ENCODE measurements around the gene EML3.
"Not testable (repeated sequence)": the region's sequence is repeated elsewhere in the genome, so short reads cannot be mapped to it uniquely, and the experiment has no call there.

EML3 gene

DNA sequence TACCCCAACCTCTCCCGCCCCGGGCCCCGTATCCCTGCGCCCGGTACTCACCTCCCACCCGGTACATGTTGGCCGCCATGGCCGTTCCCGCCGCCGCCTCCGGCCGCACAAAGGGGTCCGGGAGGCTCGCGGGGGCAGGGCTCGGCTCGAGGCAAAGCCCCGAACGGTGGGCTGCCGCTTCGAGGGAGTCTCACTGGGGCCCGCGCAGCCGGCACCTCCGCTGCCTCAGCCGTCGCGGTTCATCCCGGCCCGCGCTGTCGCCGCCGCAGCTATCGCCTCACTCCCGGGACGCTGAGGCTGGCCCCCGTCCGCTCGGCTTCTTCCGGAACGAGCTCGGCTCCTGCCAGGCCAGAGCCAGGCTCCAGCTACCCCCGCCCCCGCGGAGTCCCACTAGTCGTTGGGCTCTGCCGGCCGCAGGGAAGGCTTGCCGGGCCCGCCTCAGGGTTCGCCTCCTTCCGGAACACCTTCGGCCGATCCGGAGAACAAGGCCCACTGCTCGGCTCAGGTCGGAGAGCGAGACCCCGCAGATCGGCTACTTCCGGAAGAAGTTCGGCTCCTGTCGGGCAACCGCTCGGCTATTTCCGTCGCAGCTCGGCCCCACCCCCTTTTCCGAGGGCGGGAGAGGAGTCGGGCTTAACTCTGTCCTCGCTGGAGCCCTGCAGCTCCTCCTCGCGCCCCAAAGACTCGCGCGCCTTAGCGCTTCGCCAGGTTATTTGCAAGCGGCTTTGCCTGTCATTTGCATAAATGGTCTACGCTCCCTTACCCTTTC lies 11.0 kb downstream of the EML3 start, which contains the start of gene MTA2:
MTA2 (minus strand) TSS at position 494 of the 769 bp plus-strand sequence; CDS start at position 79, 415 bp downstream.
- Histone ChIP-seq H3K27ac (peak within 1 kb of the TSS; percentile 90 to 100 (median 98)), H3K4me3 (peak within 1 kb of the TSS; percentile 73 to 99 (median 92))

DNA sequence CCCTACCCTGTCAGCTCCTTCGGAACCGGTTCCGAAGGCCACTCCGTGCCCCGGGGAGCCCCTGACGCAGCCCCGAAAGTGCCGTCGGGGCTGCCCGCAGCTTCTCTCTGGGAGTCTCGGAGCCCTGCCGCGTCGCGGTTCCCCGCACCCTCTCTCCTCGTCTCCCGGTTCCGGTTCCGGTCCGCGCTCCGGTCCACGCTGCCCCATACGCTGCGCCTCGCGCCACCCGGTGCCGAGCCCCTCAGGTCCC lies 11.5 kb downstream of the EML3 start:
- Histone ChIP-seq H3K27ac (peak overlapping the region; percentile 90 to 100 (median 98)), H3K4me3 (peak overlapping the region; percentile 73 to 99 (median 92))

DNA sequence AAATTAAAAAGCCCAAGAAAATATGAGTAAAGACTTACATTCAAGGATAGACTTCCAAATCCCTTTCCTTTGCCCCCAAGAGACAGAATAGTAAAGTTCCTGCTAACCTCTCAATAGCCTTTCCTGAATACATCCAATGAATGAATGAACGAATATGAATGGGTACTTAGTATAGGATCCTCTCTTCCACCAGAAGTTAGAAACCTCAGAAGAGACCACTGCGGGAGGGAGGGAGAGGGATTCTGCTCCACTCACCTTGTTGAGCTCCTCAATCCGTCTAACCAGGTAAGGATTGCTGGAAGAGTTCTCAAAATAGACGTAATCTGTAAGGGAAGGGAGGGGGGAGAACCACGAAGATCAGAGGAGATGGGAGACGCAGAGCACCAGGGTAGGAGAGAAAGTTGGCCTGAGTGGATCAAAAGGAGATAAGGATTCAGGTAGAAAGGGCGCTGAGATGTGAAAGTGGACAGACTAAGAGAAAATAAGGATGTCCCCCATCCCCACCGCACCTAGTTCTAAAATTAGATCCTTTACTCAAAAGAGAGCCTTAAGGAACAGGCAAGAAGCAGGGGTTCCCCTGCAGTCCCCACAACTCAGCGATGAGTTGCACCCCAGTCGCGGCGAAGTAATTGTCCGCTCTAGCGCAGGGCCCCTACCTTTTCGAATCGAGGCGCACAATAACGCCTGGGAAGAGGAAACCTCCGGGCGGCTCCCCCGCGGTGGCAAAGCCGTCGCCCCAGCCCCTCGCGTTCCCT lies 12.0 kb downstream of the EML3 start:
- Histone ChIP-seq H3K4me3 (peak overlapping the region; percentile 73 to 99 (median 92)), H3K27ac (peak overlapping the region; percentile 90 to 100 (median 98))

DNA sequence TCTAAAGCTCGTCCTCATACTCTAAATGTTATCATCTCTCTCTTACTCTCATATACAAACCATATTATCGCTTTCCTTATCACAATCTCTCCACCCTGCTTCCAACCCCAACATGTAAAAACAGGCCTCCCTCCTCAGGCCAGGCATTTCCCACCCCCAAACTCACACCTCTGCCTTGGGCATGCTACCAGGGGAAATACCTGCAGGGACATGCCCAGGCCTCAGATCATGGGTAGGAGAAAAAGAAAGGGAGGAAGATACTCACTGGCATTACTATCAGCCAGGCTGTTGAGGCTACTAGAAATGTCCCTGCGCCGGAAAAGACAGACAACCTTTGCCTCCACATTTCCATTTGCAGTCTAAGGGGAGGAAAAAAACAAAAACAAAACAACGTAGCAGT lies 12.7 kb downstream of the EML3 start:
- H3K4me3 ChIP-seq = peak overlapping the region; percentile 73 to 99 (median 92)
- H3K27ac ChIP-seq = peak overlapping the region in 19 of 21 experiments; percentile 27 to 100 (median 98)

DNA sequence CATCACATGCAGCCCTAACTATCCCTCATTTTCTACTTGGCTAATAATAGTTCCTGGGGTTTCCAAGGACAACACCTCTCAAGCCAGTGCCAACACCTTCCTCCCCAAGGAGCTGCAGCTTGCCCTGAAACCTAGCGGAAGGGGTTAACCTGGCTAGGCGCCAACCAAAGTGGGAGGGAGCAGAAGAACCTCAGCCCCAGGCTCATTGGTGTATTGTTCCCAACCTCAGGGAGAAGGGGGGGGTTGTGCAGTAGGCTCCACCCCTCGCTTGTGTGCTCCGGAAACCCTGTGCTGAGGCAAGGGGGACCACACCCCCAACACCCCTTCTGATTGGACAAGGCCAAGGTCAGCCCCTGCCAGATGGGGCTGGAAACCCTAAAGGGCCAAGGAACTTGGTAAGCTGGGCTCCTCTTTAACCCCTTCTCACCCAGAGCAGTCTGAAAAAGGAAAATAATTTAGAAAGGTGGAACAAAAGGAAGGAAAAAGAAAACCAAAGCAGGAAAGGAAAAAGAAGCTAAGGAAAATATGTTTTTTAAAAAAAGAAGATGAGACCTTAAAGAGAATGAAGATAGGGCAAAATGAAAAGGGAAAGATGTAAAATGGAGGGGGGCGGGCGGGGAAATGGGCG lies 13.4 kb downstream of the EML3 start:
- Histone ChIP-seq H3K27ac (peak overlapping the region in 18 of 21 experiments; percentile 27 to 100 (median 98)), H3K4me3 (peak overlapping the region in 6 of 7 experiments; percentile 73 to 95 (median 90))

DNA sequence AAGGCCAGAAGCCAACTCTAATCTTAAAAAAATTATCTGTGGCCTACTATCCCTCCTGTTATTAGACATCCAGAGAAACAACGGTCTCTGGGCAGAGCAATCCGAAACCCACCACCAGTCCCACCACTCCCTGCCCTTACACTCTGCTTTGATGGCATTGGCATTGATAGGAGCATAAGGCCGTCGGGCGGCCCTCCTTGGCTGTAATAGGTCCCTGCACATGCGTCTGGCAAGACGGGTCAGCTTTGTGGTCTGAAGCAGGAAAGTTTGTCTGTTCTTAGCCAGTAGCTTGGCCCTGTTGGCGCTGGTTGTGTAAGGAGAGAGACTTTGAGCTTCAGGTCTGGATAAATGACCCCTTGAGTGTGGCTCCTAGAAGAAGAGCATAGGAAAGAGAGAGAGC lies 17.5 kb downstream of the EML3 start:
- peak overlapping the region in 1 of 21 experiments; percentile 9 for H3K27ac ChIP-seq
- no peak overlapping the region for H3K4me3 ChIP-seq

DNA sequence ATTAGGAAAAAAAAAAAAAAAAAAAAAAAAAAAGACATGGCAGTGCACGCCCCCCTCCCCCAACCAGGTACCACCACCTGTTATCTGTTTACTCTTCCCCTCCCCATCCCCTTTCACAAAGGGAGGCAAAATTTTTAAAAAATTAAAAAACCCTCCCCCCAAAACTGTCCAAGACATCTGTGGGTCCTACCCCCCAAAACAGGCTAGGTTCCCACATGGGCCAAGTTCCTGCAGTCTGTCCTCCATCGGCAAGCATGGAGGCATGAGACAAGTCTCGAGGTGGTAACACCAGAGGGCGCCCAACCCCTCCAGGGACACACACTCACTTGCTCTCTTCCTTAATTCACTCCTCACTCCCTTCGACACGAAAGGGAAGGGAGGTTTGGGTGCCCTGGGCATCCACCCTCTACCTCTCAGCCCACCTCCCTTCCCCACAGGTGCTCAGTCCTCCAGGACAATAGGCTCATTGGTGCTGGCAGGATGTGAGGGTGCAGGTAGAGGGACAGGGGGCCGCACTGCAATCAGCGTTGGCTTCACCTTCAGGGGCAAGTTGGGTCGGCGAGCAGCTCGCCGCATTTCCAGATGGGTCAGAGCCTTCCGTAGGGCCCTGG lies 19.0 kb downstream of the EML3 start:
- peak overlapping the region in 4 of 21 experiments; percentile 5 to 96 (median 68) for H3K27ac ChIP-seq

DNA sequence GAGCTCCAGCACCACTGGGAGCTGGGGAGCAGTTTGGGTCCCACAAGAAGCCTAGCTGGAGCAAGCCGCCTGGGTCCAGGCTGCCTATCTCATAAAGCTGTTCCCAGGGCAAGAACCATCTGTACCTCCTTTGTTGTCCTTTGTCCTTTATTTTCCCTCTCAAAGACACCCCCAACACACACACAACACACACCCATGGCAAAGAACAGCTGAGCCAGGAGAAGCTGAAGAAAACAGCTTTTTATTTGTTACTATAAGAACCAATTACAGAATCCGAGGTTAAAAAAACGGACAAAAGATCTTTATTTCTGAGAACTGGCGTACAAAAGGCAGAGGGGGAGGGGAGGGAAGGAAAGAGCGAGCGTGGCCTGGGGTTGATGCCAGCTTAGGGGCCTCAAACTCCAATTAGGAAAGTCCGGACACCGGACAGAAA lies 19.6 kb downstream of the EML3 start:
- H3K4me3 ChIP-seq = no peak overlapping the region
- H3K27ac ChIP-seq = peak overlapping the region in 15 of 21 experiments; percentile 32 to 96 (median 89)

More for the DNA sequence above, 19.0 kb downstream of the EML3 start:
- H3K4me3 ChIP-seq = no peak overlapping the region

DNA sequence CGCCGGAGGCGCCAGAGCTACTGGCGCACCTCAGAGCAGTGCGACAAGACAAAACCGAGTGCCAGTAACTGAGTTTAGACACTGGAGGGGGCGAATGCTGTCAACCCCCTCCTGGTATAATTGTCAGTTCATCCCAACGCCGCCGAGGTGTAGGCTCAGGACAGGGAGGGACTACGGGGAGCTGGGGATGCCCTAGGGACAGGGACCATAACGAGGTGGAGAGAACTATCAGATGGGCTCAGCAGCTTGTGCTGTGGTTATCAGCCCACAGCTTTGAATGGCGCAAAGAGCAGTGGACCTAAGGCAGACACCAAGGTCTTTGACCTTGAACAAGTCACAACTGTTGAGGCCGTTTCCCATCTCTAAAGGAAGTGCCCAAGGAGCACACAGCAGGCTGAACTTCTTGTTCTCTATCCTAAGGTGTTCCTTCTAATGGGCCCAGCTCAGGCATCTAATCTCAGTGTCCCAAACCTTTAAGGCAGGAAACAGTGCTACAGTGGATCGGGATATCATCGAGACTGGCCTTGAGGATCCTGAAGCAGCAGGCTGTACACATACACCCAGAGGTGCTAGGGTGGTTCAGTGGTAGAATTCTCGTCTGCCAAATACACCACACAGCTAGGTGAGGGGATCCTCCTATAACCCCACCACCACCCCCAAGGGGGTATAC lies 20.3 kb downstream of the EML3 start:
- peak overlapping the region; percentile 60 to 73 (median 63) for H3K4me3 ChIP-seq
- H3K27ac ChIP-seq = peak overlapping the region; percentile 51 to 96 (median 88)

DNA sequence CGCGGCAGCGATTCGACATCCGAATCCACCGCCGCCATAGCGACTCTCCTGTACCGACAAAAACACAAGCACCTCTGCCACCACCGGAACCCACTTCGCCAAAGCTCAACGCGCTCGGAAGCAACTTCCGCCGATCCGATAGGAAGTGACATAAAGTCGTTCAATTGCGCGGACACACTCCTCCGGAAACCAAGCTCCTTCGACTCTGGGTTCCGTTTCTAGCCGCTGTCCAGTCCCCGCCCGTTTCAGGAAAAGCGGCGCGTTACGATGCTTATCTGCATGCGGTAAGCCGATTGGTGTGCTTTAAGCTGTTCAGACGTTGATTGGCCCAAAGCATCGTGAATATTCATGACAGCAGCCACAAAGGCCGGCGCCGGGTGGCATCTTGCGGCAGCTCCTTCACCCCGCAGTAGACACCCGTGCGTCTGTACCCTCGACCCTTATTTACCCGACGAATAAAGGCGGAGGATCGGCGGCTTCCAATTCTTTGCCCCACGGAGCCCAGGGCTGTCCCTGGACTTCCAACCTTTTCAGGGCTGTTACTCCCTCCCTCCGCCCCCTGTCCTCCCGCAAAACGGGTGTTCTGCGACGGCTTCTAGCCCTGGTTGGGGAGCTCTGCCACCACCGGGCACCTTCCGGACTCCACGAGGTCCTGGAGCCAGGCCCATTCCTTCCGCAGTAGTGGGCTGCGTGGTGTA lies 21.0 kb downstream of the EML3 start, which contains the start of gene TUT1:
TUT1 (minus strand) TSS at position 76 of the 698 bp plus-strand sequence; CDS start at position 38, 38 bp downstream.
- Histone ChIP-seq H3K4me3 (peak within 1 kb of the TSS; percentile 60 to 73 (median 63)), H3K27ac (peak within 1 kb of the TSS; percentile 51 to 96 (median 90))

DNA sequence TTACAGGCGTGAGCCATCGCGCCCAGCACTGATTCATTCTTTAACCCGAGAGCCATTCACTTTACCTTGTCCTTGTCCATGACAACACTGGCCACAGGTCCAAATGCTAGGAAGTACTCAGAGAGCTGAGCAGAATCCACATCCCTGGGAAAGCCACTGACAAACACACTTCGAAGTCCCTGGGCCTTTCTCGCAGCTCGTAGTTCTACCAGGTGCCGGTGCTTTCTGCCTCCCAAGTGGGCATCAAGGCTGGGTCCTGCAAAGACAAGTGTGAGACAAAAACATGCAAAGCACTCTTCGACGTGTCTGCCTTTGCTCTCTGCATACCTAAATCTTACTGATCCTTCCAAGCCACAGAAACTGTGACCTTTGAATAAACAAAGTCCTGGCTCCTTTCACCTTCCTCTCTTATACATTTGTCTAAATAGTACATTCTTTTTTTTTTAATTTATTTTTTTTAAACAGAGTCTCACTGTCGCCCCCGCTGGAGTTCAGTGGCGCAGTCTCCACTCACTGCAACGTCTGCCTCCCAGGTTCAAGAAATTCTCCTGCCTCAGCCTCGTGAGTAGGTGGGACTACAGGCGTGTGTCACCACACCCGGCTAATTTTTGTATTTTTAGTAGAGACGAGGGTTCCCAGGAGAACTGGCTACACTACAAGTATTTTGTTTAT lies 23.5 kb downstream of the EML3 start:
- H3K4me3 ChIP-seq = no peak overlapping the region
- peak overlapping the region in 1 of 21 experiments; percentile 25 for H3K27ac ChIP-seq

DNA sequence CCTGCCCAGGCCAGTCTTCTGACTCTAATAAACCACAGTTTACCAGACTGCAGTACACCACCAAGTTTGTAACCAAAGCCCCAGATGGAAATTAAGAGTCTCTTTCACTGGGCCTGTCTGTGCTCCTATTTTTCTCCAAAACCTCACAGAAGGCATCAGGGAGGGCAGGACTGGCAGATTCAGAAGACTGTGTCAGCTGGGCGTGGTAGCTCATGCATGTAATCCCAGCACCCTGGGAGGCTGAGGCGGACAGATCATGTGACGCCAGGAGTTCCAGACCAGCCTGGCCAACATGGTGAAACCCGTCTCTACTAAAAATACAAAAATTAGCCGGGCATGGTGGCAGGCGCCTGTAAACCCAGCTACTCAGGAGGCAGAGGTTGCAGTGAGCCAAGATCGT lies 27.2 kb downstream of the EML3 start:
- peak overlapping the region in 2 of 21 experiments; percentile 5 to 18 for H3K27ac ChIP-seq
- H3K4me3 ChIP-seq = not testable (repeated sequence)

DNA sequence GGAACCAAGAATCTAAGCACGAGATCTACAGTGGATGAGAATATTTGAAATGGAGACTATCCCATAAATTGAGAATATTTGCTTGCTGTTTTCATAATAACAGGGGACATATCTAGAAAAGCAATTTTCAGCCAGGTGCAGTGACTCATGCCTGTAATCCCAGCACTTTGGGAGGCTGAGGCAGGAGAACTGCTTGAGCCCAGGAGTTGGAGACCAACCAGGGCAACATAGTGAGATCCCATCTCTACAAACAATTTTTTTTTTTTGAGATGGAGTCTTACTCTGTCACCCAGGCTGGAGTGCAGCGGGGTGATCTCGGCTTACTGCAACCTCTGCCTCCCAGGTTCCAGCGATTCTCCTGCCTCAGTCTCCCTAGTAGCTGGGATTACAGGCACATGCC lies 30.8 kb downstream of the EML3 start:
- peak overlapping the region in 1 of 21 experiments; percentile 15 for H3K27ac ChIP-seq
- not testable (repeated sequence) for H3K4me3 ChIP-seq

DNA sequence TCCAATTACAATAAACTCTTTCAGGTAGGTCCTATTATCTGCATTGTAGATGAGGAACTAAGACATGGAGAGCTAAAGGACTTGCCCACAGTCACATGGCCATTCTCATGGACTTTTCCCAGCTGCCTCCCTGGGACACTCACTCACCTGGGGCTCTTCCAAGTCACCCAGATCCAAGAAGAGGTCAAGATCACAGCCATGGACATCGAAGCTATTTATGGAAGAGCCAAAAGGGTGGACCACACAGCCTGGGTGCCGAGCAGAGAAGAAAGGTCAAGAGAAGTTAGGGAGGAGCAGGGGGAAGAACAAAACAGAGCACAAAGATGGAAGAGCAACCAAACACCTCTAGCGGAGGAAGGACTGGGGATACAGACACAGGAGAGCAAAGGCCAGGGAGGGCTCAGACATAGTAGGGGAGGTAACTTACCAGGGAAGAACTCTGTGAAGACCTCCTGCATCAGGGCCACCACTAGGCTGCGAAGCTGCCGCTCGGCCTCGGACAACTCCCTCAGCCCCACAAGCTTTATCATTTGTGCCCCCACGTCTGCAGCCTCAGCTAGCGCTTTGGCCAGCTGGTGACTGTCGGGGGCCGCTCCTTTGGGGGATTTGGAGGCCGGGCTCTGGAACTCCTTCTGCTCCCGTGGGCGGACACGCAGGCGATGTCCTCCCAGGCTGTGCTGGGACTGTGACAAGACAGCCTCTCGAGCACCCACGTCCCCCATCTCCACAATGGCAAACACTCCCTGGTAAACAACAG lies 31.4 kb downstream of the EML3 start:
- H3K4me3 ChIP-seq = no peak overlapping the region
- H3K27ac ChIP-seq = peak overlapping the region in 1 of 21 experiments; percentile 15

DNA sequence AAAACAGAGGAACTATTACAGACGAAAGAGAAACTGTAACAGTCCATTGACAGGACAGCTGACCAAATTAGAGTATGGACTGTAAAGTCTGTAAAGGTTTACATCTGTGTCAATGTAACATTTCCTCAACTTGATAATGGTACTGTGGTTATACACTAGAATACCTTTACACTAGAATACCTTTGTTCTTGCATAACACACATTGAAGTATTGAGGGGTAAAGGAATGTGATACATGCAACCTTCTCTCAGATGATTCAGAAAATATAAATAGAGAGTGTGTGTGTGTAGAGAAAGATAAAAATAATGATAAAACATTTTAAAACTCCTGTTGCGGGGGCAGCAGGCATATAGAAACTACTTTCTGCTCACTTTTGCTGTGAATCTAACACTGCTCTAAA lies 33.3 kb downstream of the EML3 start:
- no peak overlapping the region for H3K27ac ChIP-seq
- H3K4me3 ChIP-seq = no peak overlapping the region

DNA sequence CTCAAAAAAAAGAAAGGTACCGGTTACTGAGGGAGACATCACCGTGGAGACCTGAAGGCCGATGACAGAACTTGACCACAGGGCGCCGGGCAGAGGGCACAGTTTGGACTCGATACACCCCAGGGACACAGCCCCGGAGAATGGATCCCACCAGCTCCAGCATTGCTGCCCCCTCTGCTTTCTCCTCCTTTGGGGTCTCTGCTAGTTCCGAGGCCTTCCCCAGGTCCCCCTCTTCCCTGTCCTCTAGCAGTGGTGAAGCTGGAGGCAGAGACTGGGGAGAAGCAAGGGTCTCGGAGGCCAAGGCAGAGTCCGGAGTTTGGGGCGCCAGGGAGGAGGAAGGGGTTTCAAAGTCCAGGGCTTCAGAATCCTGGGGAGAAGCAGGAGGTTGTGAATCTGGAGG lies 34.0 kb downstream of the EML3 start:
- Histone ChIP-seq H3K4me3 (no peak overlapping the region), H3K27ac (peak overlapping the region in 3 of 21 experiments; percentile 13 to 63 (median 43))

DNA sequence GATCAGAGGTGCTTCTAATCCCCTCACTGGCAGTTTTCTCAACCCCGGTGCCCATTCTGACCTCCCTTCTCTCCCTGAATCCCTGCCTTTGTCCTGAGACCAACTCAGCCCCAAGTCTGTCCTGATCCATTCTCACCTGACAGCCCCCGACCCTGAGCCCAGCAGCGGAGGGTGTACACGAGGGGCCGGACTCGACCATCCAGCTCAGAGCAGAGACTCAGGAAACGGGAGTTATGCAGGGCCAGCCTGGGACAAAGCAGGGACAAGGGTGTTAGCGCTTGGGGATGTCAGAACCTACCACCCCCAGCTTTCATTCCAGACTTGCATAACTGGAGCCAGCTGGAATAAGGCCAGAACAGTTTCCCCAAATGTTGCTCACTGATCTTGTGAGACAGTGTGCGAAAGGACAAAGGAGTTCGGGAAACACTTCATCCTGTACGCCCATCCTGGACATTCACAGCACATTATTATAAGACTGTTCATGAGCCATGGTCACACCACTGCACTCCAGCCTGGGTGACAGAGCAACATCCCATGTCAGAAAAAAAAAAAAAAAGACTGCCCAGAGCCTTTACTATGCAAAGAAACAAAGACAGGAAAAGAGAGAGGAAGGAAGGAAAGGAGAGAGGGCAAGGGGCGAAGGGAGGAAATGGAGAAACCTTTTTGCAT lies 35.4 kb downstream of the EML3 start:
- Histone ChIP-seq H3K4me3 (no peak overlapping the region), H3K27ac (peak overlapping the region in 16 of 21 experiments; percentile 6 to 95 (median 66))

Data from skin epidermis (tissue), 12 donors.